K562 (cell line): ENCODE measurements around the gene ADGRG1. TPM values are rescaled to one million over a fixed set of nuclear protein-coding genes. Genes with fewer than 3 reads are reported as not detected.

Experiments
- ETS2 ChIP-seq: IDR thresholded peaks from 2 replicates; pipeline ENCODE4 v1.6.1; 2016; ENCODE audit warnings: borderline replicate concordance, missing genetic modification characterization, mild to moderate bottlenecking, moderate library complexity, missing compliant biosample characterization; ENCODE audit not compliant: poor library complexity, severe bottlenecking
- FOXK1 ChIP-seq: sonication (generic); formaldehyde crosslinking; IDR thresholded peaks from 2 replicates; pipeline ENCODE4 v1.8.0; 2022; ENCODE audit warnings: missing genetic modification reagents, mild to moderate bottlenecking, borderline replicate concordance
- MTA1 ChIP-seq: fragments of 450-650 bp; IDR thresholded peaks from 2 replicates; pipeline ENCODE4 v1.6.1; 2017; ENCODE audit warnings: borderline replicate concordance
- PRMT5 ChIP-seq: sonication (generic); formaldehyde crosslinking; IDR thresholded peaks from 2 replicates; pipeline ENCODE4 v1.5.0; 2020; ENCODE audit warnings: missing genetic modification reagents
- ZNF41 ChIP-seq: fragments of 250-450 bp; sonication (Bioruptor Pico); conservative IDR thresholded peaks from 2 replicates; pipeline ENCODE4 v1.4.0; 2020; ENCODE audit warnings: mild to moderate bottlenecking
- ZNF778 ChIP-seq: fragments of 450-650 bp; formaldehyde crosslinking; IDR thresholded peaks from 2 replicates; pipeline ENCODE4 v1.4.0; 2020; ENCODE audit warnings: mild to moderate bottlenecking, moderate library complexity
- polyA plus RNA-seq, 8 experiments: library from polyadenylated mRNA; depleted of rRNA in 4 of 8; stranded (reverse) in 5 of 8; unstranded in 3 of 8; fragments of >200 nt; fragmentation: Nextera tagmentation in 2 of 8; fragmentation: Illumina TruSeq in 1 of 8; extraction: Ambion mirVana in 2 of 8; extraction: Trizol in 1 of 8; gene quantifications; 2 replicates each; pipeline versions ENCODE4 v1.2.1 to v1.2.3, GENCODE V29; 2011 to 2014; ENCODE audit warnings: inconsistent platforms in 1 of 8, missing spikeins in 1 of 8
- total RNA-seq, 7 experiments: library from RNA; depleted of rRNA in 6 of 7; stranded (reverse); fragments of >200 nt in 6 of 7; fragmentation: Illumina TruSeq in 2 of 7; extraction: Trizol in 2 of 7; gene quantifications; 2 replicates each; pipeline versions ENCODE4 v1.2.1 to v1.2.3, GENCODE V29; 2011 to 2021; ENCODE audit warnings: low replicate concordance in 1 of 7
- TF ChIP-seq, protein P1 (sequence below): fragments of 250-450 bp; sonication (Bioruptor Pico); IDR thresholded peaks from 2 replicates; pipeline ENCODE4 v1.4.0; 2020
- TF ChIP-seq, protein P2 (sequence below): sonication (generic); formaldehyde crosslinking; IDR thresholded peaks from 2 replicates; pipeline ENCODE4 v1.8.1; 2023; ENCODE audit warnings: missing genetic modification reagents, mild to moderate bottlenecking, borderline replicate concordance
- TF ChIP-seq, protein P3 (sequence below): sonication (generic); formaldehyde crosslinking; IDR thresholded peaks from 2 replicates; pipeline ENCODE4 v1.9.0; 2022; ENCODE audit warnings: mild to moderate bottlenecking, missing genetic modification reagents

Gene ADGRG1
- total and polyA plus RNA-seq, 9 of the 15 experiments (the other 6 are each of a cell fraction or from before 2014, with no cell fraction given) = 0.04 to 0.31 (median 0.16) TPM; not detected in 6

DNA sequence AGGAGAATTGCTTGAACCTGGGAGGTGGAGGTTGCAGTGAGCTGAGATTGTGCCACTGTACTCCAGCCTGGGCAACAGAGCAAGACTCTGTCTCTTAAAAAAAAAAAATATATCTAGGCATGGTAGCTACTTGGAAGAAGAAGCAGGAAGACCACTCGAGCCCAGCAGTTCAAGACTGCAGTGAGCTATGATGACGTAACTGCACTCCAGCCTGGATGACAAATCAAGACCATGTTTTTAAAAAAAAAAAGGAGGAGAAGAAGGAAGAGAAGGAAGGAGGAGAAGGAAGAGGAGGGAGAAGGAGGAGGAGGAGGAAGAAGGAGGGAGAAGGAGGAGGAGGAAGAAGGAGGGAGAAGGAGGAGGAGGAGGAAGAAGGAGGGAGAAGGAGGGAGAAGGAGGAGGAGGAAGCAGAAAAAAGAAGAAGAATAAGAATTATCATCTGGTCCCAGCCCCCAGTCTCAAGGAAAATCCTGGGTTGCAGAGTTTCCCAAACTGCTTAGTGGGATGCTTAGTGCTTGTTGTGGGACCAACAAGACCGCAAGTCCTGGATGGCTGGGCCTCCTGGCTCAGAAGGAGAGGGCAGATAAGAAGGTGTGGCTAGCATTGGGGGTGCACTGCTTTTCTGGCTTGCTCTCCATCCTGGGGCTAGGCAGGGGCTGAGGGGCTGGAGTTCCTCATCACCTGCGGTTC, 62.5 kb downstream of the ADGRG1 start (continued):
- TF ChIP-seq, protein P1, sequence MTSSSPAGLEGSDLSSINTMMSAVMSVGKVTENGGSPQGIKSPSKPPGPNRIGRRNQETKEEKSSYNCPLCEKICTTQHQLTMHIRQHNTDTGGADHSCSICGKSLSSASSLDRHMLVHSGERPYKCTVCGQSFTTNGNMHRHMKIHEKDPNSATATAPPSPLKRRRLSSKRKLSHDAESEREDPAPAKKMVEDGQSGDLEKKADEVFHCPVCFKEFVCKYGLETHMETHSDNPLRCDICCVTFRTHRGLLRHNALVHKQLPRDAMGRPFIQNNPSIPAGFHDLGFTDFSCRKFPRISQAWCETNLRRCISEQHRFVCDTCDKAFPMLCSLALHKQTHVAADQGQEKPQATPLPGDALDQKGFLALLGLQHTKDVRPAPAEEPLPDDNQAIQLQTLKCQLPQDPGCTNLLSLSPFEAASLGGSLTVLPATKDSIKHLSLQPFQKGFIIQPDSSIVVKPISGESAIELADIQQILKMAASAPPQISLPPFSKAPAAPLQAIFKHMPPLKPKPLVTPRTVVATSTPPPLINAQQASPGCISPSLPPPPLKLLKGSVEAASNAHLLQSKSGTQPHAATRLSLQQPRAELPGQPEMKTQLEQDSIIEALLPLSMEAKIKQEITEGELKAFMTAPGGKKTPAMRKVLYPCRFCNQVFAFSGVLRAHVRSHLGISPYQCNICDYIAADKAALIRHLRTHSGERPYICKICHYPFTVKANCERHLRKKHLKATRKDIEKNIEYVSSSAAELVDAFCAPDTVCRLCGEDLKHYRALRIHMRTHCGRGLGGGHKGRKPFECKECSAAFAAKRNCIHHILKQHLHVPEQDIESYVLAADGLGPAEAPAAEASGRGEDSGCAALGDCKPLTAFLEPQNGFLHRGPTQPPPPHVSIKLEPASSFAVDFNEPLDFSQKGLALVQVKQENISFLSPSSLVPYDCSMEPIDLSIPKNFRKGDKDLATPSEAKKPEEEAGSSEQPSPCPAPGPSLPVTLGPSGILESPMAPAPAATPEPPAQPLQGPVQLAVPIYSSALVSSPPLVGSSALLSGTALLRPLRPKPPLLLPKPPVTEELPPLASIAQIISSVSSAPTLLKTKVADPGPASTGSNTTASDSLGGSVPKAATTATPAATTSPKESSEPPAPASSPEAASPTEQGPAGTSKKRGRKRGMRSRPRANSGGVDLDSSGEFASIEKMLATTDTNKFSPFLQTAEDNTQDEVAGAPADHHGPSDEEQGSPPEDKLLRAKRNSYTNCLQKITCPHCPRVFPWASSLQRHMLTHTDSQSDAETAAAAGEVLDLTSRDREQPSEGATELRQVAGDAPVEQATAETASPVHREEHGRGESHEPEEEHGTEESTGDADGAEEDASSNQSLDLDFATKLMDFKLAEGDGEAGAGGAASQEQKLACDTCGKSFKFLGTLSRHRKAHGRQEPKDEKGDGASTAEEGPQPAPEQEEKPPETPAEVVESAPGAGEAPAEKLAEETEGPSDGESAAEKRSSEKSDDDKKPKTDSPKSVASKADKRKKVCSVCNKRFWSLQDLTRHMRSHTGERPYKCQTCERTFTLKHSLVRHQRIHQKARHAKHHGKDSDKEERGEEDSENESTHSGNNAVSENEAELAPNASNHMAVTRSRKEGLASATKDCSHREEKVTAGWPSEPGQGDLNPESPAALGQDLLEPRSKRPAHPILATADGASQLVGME (CRISPR knock-in tag) = peak; percentile 93
- TF ChIP-seq, protein P2, sequence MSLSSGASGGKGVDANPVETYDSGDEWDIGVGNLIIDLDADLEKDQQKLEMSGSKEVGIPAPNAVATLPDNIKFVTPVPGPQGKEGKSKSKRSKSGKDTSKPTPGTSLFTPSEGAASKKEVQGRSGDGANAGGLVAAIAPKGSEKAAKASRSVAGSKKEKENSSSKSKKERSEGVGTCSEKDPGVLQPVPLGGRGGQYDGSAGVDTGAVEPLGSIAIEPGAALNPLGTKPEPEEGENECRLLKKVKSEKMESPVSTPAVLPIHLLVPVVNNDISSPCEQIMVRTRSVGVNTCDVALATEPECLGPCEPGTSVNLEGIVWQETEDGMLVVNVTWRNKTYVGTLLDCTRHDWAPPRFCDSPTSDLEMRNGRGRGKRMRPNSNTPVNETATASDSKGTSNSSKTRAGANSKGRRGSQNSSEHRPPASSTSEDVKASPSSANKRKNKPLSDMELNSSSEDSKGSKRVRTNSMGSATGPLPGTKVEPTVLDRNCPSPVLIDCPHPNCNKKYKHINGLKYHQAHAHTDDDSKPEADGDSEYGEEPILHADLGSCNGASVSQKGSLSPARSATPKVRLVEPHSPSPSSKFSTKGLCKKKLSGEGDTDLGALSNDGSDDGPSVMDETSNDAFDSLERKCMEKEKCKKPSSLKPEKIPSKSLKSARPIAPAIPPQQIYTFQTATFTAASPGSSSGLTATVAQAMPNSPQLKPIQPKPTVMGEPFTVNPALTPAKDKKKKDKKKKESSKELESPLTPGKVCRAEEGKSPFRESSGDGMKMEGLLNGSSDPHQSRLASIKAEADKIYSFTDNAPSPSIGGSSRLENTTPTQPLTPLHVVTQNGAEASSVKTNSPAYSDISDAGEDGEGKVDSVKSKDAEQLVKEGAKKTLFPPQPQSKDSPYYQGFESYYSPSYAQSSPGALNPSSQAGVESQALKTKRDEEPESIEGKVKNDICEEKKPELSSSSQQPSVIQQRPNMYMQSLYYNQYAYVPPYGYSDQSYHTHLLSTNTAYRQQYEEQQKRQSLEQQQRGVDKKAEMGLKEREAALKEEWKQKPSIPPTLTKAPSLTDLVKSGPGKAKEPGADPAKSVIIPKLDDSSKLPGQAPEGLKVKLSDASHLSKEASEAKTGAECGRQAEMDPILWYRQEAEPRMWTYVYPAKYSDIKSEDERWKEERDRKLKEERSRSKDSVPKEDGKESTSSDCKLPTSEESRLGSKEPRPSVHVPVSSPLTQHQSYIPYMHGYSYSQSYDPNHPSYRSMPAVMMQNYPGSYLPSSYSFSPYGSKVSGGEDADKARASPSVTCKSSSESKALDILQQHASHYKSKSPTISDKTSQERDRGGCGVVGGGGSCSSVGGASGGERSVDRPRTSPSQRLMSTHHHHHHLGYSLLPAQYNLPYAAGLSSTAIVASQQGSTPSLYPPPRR (CRISPR knock-in tag) = peak; percentile 66; the same call in 1 of the 2 replicates
- TF ChIP-seq, protein P3, sequence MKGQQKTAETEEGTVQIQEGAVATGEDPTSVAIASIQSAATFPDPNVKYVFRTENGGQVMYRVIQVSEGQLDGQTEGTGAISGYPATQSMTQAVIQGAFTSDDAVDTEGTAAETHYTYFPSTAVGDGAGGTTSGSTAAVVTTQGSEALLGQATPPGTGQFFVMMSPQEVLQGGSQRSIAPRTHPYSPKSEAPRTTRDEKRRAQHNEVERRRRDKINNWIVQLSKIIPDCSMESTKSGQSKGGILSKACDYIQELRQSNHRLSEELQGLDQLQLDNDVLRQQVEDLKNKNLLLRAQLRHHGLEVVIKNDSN (CRISPR knock-in tag) = no peak
- TF ChIP-seq MTA1 (peak; percentile 83), FOXK1 (CRISPR knock-in tag) (no peak), PRMT5 (CRISPR knock-in tag) (no peak), ZNF778 (CRISPR knock-in tag) (no peak), ZNF41 (CRISPR knock-in tag) (no peak), ETS2 (tag) (no peak)
